WI38 (cell line): Measurements from ENCODE around the gene ACSM6.
"Not testable (repeated sequence)": the region's sequence is repeated elsewhere in the genome, so short reads cannot be mapped to it uniquely, and the experiment has no call there.

Experiments
- H3K4me3 ChIP-seq: 2 replicates; pipeline ENCODE4 v1.5.1; 2011; ENCODE audit warnings: low read depth, mild to moderate bottlenecking, control low read depth, low read length
- TF ChIP-seq, protein P1 (sequence below): IDR thresholded peaks from 2 replicates; pipeline ENCODE4 v1.5.1; 2012; ENCODE audit warnings: low read depth, mild to moderate bottlenecking, control low read depth, low read length

The ACSM6 gene

DNA sequence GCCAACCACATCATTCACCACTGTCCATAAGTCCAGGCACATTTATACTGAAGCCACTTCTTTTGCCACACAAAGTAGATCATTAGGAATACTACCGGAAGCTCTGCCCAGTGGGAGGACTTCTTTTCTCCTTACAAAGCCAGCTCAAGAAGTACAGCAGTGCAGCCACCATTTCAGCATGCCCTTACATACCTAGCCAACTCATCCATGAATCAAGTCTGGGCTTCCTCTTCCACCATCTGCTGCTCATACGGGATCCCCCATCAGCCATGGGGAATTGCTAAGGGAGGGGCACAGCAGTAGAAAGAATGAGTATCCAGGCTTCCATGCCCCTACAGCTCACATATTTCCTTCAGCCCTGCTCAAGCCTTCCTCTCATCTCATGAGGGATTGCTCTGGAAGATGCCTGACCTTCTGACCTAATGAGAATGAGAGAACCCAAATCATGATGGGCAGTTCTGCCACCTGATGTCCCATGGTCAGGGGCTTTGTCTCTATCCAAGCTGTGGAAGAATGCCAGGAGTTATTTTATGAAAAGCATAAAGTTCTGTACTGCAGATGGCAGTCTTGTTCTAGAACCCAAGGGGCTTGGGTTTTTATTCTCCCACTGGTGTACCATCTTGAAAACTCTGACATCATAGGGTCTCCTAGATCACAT lies 39.5 kb downstream of the ACSM6 start:
- TF ChIP-seq, protein P1, sequence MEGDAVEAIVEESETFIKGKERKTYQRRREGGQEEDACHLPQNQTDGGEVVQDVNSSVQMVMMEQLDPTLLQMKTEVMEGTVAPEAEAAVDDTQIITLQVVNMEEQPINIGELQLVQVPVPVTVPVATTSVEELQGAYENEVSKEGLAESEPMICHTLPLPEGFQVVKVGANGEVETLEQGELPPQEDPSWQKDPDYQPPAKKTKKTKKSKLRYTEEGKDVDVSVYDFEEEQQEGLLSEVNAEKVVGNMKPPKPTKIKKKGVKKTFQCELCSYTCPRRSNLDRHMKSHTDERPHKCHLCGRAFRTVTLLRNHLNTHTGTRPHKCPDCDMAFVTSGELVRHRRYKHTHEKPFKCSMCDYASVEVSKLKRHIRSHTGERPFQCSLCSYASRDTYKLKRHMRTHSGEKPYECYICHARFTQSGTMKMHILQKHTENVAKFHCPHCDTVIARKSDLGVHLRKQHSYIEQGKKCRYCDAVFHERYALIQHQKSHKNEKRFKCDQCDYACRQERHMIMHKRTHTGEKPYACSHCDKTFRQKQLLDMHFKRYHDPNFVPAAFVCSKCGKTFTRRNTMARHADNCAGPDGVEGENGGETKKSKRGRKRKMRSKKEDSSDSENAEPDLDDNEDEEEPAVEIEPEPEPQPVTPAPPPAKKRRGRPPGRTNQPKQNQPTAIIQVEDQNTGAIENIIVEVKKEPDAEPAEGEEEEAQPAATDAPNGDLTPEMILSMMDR: no peak
- H3K4me3 ChIP-seq: no peak overlapping the region

DNA sequence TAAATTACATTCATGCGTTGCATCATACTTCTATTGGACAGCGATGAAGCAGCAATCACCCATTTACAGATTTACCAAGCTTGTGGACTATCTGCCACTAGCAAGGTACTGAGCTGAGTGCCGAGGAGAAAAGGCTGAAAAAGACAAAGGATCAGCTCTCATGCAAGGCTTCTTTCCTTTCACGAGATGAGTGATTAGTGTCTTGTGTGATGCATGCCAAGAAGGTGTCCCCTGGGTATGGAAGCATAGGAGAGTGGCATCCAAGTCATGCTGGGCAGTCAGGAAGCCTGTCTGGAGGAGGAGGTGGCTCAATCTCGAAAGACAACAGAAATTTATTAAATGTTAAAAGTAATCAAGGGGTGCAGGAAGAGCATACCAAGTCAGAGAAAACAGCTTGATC lies 40.9 kb downstream of the ACSM6 start:
- H3K4me3 ChIP-seq: no peak overlapping the region
- TF ChIP-seq, protein P1: no peak

DNA sequence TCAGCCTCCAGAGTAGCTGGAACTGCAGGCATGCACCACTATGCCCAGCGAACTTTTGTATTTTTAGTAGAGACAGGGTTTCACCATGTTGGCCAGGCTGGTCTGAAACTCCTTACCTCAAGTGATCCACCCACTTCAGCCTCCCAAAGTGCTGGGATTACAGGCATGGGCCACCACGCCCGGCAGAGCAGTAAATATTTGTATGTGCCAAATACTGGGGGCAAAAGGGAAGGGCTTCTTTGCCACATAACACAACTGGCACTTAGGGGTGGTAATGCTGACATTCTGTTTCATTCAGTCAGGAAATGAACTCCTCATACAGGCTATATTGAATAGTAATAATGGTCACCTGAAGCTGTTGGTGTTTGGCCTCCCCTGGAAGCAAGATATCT lies 41.6 kb downstream of the ACSM6 start:
- TF ChIP-seq, protein P1: no peak
- no peak overlapping the region for H3K4me3 ChIP-seq

DNA sequence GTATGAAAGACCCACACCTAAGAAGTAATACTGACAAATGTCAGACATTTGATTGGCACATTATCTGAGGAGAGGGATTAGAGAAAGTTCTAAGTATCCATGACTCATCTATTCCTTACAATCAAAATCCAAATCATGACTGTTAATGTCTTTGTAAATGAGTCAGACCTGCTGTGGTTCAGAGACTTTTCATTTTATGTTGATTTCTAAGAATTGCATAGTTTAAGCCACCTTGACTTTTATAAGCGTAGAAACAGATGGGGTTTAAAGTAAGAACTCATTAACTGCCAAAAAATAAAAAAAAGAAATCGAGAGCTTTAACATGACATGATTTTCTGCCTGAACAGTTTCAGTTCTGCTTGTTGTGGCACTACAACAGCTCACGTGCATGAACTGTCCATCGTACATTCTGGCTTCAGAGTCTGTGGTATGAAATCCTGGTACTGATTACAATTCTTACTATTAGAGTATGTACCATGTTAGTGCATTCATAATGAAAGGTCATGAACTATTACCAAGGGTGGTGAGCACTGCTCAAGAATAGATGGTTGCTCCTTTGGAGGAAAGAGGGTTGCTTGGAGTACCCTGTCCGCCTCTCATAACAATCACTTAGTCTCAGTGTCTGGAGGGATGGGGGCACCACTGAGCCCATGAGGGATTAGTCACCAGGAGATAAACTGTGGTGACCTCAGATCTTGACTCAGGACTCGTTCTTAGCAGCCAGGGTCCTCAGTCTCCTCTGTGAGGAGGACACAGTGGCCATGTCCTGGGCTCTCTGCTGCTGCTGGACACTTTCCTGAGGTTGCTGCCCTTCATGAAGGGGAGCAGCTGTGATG lies 42.2 kb downstream of the ACSM6 start:
- TF ChIP-seq, protein P1: no peak
- no peak overlapping the region for H3K4me3 ChIP-seq

DNA sequence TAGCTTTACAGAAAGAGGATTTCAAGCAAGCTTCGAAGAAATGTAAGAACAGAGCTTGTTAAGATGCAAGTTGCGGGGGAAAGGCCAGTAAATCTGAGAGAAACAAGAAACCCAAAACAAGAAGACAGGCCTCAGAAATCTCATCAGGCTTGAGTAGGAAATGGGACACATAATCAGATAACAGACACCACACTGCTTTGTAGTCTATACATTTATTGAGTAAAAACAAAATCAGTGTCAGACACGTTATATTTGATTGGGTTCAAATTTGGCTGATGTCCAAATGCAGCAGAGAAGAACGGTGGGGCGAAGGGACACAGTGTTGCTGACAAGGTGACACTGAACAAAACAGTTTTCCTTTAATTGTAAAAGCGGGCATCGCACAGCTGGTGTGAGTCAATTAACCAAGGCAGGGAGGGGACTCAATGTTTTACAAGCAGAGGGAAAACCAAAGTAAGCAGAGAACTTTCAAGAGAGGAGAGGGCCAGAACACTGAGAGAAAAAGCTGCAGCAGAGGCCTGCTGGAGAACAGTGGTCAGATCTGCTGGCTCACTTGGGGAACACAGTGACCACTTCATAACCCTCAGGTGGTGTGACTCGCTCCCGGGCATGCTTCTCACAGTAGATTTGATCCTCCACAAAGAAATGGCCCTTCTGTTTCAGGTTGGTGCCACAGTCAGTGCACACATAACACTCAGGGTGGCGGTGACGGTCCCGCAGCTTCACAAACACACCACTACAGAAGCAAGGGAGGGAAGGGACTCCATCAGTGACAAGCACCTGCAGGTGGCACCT lies 43.5 kb downstream of the ACSM6 start:
- TF ChIP-seq, protein P1: no peak
- H3K4me3 ChIP-seq: no peak overlapping the region

DNA sequence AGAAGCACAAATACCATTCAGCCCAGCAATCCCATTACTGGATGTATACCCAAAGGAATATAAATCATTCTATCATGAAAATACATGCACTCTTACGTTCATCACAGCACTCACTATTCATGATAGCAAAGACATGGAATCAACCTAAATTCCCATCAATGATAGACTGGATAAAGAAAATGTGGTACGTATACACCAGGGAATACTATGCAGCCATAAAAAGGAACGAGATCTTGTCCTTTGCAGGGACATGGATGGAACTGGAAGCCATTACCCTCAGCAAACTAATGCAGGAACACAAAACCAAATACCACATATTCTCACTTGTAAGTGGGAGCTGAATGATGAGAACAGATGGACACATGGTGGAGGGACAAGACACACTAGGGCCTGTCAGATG lies 46.1 kb downstream of the ACSM6 start:
- not testable (repeated sequence) for H3K4me3 ChIP-seq

DNA sequence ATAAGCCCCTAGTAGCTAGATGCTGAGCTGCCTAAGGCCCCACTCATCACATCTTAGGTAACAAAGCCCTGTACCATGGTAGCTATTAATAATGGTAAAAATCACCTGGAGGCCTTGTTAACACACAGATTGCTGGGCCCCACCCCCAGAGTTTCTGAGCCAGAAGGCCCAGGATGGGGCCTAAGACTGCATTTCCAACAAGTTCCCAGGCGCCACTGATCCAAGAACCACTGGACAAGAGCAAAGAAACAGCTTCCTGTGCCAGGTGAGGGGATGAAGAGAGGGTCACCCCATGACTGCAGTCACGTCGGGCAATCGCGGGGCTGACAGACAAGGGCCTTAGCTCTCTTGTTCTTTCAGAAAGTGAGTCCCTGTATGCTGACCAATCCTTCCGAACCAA lies 46.8 kb downstream of the ACSM6 start:
- H3K4me3 ChIP-seq: no peak overlapping the region

More for the DNA sequence above, 46.8 kb downstream of the ACSM6 start:
- TF ChIP-seq, protein P1: no peak
